HG03520 (cell line): ENCODE measurements around the gene STEAP4.

ENCODE experiments used
- ATAC-seq: cut with Tn5 transposase; IDR thresholded peaks from one replicate; pipeline ENCODE4 v1.9.1; 2021; ENCODE audit warnings: mild to moderate bottlenecking, moderate library complexity; ENCODE audit not compliant: unreplicated experiment

STEAP4 gene

GRCh38 chr7:88314061-88314491, 7.4 kb upstream of the STEAP4 start:
- no peak for ATAC-seq

- no peak for ATAC-seq
These were observed 5.5 kb upstream of the STEAP4 start for GRCh38 chr7:88312061-88312663.

GRCh38 chr7:88311675-88312036, 5.0 kb upstream of the STEAP4 start:
- ATAC-seq, result no peak

GRCh38 chr7:88310956-88311674, 4.4 kb upstream of the STEAP4 start:
- ATAC-seq, result no peak

- ATAC-seq, result no peak
These were observed 3.1 kb upstream of the STEAP4 start for GRCh38 chr7:88309819-88310218.

GRCh38 chr7:88307823-88308222, 1.1 kb upstream of the STEAP4 start:
- ATAC-seq, result no peak

GRCh38 chr7:88307412-88307811, 718 bp upstream of the STEAP4 start:
- ATAC-seq, result no peak

- ATAC-seq, result no peak
These were observed 1.6 kb downstream of the STEAP4 start for GRCh38 chr7:88305044-88305443.

GRCh38 chr7:88302486-88302885, 4.2 kb downstream of the STEAP4 start:
- ATAC-seq, result no peak

- ATAC-seq, result no peak
These were observed 4.8 kb downstream of the STEAP4 start for GRCh38 chr7:88301924-88302323.

- no peak for ATAC-seq
These were observed 6.2 kb downstream of the STEAP4 start for GRCh38 chr7:88300401-88300945.

- ATAC-seq, result no peak
These were observed 7.6 kb downstream of the STEAP4 start for GRCh38 chr7:88299126-88299525.

- no peak for ATAC-seq
These were observed 12.8 kb downstream of the STEAP4 start for GRCh38 chr7:88293866-88294265.

GRCh38 chr7:88291398-88292173, 15.1 kb downstream of the STEAP4 start:
- no peak for ATAC-seq

GRCh38 chr7:88290491-88290890, 16.2 kb downstream of the STEAP4 start:
- ATAC-seq, result no peak

GRCh38 chr7:88289564-88290025, 17.1 kb downstream of the STEAP4 start:
- ATAC-seq, result no peak

- no peak for ATAC-seq
These were observed 24.9 kb downstream of the STEAP4 start for GRCh38 chr7:88281749-88282148.

GRCh38 chr7:88280801-88281200, 25.9 kb downstream of the STEAP4 start:
- no peak for ATAC-seq

- no peak for ATAC-seq
These were observed 27.4 kb downstream of the STEAP4 start for GRCh38 chr7:88279323-88279722.

- no peak for ATAC-seq
These were observed 27.8 kb downstream of the STEAP4 start for GRCh38 chr7:88278881-88279280.

- no peak for ATAC-seq
These were observed 30.0 kb downstream of the STEAP4 start for GRCh38 chr7:88276605-88277153.
